Inflammatory macrophage treated with lipopolysaccharide for 1 hour (primary cell): ENCODE measurements around the gene COPS8.

ENCODE experiments used
- DNase-seq, 2 donors: peaks; one replicate each; pipeline ENCODE4 v3.0.0-alpha.2; 2020 to 2022

Gene COPS8

DNA sequence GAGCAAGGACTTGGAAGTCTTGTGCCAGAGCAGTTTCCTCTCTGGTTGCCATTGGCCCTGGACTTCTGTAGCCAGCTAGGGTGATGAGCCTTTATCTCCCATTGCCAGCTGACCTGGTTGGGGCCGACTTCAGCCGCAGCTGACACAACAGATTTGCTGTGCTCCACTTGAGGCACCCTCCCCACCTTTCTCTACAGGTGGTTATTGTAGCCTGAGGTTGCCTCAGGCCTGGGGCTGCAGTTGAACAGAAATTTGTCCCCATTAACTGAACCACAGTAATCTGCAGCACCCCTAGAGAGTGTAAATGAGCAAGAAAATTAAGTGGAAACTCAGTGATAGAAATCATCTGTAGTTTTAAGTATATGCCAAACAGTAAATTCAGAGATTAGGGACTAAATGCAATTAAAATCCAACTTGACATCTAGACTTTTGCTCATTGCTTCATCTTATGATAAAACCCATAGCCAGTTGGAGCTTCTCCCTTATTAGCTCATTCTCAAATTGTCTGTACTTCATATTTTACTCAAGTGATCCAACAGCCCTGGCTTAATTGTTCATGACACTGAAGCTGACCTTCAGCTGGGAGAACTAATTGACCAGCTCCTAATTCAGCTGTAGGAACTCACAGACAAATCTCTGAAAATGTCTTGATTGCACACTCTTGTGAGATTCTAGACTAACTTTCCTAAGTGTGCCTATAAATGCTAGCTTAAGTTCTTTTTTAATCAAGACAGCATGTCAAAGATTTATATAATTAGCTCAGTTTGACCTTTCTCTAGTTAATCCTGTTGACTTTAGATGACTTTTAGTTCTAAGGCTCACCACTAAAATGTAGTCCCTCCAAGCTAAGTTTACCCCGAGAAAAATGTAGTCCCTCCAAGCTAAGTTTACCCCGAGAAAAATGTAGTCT lies 48.9 kb downstream of the COPS8 start:
- DNase-seq = no peak

GRCh38 chr2:237136824-237137223 lies 51.1 kb downstream of the COPS8 start:
- DNase-seq = no peak

DNA sequence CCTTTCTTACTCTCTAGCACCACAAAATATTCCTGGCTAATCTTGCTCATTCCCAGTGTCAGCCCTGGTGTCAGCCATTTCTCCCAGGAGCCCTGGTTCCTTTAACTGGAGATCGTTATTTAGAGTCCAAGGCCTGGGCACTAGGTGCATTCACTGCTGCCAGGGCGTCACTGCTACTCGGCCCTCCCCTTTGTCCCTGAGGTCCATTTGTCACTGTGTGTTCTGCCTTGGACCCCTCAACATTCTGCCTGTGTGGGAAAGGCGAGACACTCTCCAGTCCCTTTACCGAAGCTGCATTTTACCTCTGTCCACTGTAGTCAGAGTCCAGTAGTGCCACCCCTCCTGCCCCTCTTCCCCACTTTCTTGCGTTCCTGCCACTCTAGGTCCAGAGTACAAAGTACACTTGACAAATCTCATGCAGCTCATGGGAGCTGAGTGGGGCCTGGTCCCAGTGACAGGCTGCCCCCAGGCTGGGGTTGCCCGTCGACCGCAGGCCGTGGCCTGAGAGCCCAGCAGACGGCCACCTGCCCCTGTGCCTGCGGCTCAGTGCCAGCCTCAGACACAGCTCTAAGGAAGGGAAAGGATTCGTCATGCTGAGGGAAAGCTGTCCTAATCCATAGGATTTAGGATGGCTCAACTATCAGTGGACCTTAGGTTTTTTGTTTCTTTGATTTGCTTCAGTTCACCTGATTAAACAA lies 52.1 kb downstream of the COPS8 start:
- DNase-seq = no peak

DNA sequence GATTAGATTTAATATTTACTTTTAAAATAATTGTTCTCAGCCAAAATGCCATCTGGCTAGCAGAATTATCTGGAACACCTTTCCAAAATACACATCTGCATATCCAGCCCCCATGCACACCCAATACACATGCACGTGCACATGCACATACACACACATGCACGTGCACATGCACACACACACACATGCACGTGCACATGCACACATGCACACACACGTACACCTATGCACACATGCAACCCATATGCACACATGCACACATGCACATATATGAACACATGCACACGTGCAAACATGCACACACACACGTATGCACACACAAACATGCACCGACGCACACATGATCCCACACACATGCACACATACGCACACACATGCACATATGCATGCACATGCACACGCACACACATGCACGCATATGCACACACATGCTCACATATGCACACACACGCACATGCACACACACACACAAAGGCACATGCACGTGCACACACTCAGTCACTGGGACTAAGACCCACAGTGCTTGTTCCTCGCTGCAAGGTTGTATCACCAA lies 53.5 kb downstream of the COPS8 start:
- DNase-seq = no peak

DNA sequence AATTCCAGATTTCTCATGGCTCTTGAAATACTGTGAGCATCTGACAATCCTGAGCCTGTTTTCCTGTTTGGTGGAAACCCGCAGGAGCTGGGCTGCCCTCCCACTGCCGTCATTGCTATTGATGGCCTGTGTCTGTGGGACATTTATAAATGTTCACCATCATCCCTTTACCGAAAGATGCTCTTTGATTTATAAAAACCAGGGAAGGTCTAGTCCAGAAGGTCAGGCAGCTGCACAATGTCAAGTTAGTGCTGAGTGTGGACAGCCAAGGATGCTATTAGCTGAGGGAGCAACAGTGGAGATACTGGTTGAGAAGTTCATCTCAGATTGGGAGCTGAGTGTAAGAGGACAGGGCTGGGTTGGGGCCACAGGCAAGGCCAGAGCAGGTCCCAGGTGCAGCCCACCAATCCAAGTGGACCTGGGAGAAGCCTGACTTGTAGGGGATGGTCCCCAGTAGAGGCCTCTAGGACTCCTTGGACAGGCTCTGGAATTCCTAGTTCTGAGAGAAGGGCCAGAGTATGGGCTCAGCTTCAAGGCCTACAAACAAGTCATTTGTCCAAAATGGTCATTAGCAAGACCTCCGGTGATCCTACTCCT lies 55.1 kb downstream of the COPS8 start:
- DNase-seq = no peak

GRCh38 chr2:237141571-237142051 lies 55.9 kb downstream of the COPS8 start:
- no peak for DNase-seq

- no peak for DNase-seq
Observed at GRCh38 chr2:237143118-237143517, 57.4 kb downstream of the COPS8 start.

- DNase-seq = no peak
Observed at GRCh38 chr2:237143676-237144440, 58.2 kb downstream of the COPS8 start.

- no peak for DNase-seq
Observed at GRCh38 chr2:237144516-237144915, 58.8 kb downstream of the COPS8 start.

- DNase-seq = no peak
Observed at GRCh38 chr2:237147317-237147716, 61.6 kb downstream of the COPS8 start.

DNA sequence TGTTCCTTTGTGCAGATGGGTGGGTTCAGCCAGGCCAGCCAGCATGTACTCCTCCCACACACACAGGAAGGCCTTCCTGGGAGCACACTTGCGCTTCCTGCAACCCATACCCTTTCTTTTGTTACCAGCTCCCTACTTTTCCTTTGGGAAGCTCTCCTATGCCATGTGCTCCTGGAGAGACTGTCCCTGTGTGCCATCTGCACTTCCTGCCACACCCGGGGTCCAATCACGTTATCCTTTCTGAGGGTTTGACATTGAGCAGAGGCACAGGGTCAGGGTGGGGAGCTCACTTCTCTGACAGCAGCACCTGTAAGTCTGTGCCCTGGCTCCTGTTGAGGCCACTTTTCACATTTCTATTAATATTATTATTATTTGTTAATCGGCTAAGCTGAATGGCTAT lies 62.9 kb downstream of the COPS8 start:
- DNase-seq = no peak

- no peak for DNase-seq
Observed at GRCh38 chr2:237149425-237149824, 63.7 kb downstream of the COPS8 start.
